K562 (cell line): Measurements from ENCODE around the gene CFAP97D2. TPM values are rescaled to one million over a fixed set of nuclear protein-coding genes. Genes with fewer than 3 reads are reported as not detected.
A peak's percentile ranks its signal among the peaks of the same experiment; 100 is the strongest.

Source experiments
- CCNT2 ChIP-seq: IDR thresholded peaks from 2 replicates; pipeline ENCODE4 v1.6.1; 2011; ENCODE audit warnings: borderline replicate concordance, low read depth, mild to moderate bottlenecking, moderate library complexity, mixed read lengths, low read length; ENCODE audit not compliant: insufficient read length; ENCODE audit errors: extremely low read depth
- FOXP4 ChIP-seq: sonication (generic); formaldehyde crosslinking; IDR thresholded peaks from 2 replicates; pipeline ENCODE4 v1.8.0; 2022; ENCODE audit warnings: mild to moderate bottlenecking, missing genetic modification reagents, borderline replicate concordance
- HDAC8 ChIP-seq: fragments of 450-650 bp; IDR thresholded peaks from 2 replicates; pipeline ENCODE4 v1.6.1; 2016; ENCODE audit warnings: mild to moderate bottlenecking, missing genetic modification characterization, moderate library complexity, missing compliant biosample characterization
- NFIX ChIP-seq: fragments of 250-450 bp; sonication (Bioruptor Pico); IDR thresholded peaks from 2 replicates; pipeline ENCODE4 v1.4.0; 2020; ENCODE audit warnings: low read depth, mild to moderate bottlenecking, moderate library complexity
- PHTF2 ChIP-seq: fragments of 250-450 bp; sonication (Bioruptor Pico); IDR thresholded peaks from 2 replicates; pipeline ENCODE4 v1.5.0; 2021; ENCODE audit warnings: mild to moderate bottlenecking
- SUPT5H ChIP-seq: fragments of 450-650 bp; IDR thresholded peaks from 2 replicates; pipeline ENCODE4 v1.6.1; 2016
- ZBTB49 ChIP-seq: sonication (generic); formaldehyde crosslinking; IDR thresholded peaks from 2 replicates; pipeline ENCODE4 v1.8.0; 2022; ENCODE audit warnings: missing genetic modification reagents, mild to moderate bottlenecking, borderline replicate concordance
- ZNF175 ChIP-seq: fragments of 200-800 bp; sonication (Bioruptor generic); IDR thresholded peaks from 2 replicates; pipeline ENCODE4 v1.6.1; 2016; ENCODE audit warnings: low read depth, mild to moderate bottlenecking, missing genetic modification characterization, missing compliant biosample characterization
- polyA plus RNA-seq, 8 experiments: library from polyadenylated mRNA; depleted of rRNA in 4 of 8; stranded (reverse) in 5 of 8; unstranded in 3 of 8; fragments of >200 nt; fragmentation: Nextera tagmentation in 2 of 8; fragmentation: Illumina TruSeq in 1 of 8; extraction: Ambion mirVana in 2 of 8; extraction: Trizol in 1 of 8; gene quantifications; 2 replicates each; pipeline versions ENCODE4 v1.2.1 to v1.2.3, GENCODE V29; 2011 to 2014; ENCODE audit warnings: inconsistent platforms in 1 of 8, missing spikeins in 1 of 8
- total RNA-seq, 7 experiments: library from RNA; depleted of rRNA in 6 of 7; stranded (reverse); fragments of >200 nt in 6 of 7; fragmentation: Illumina TruSeq in 2 of 7; extraction: Trizol in 2 of 7; gene quantifications; 2 replicates each; pipeline versions ENCODE4 v1.2.1 to v1.2.3, GENCODE V29; 2011 to 2021; ENCODE audit warnings: low replicate concordance in 1 of 7

Gene CFAP97D2
- total and polyA plus RNA-seq, 9 of the 15 experiments (the other 6 are each of a cell fraction or from before 2014, with no cell fraction given): not detected

GRCh38 chr13:114234645-114235421, 55.8 kb downstream of the CFAP97D2 start, which contains the start of gene CDC16 (continued):
- TF ChIP-seq HDAC8 (tag): 0 out of 2 replicates have a peak, but pooled peaks have one; percentile 40
- peak; percentile 46; the same call in 1 of the 2 replicates for TF ChIP-seq SUPT5H
- no peak for TF ChIP-seq ZNF175 (CRISPR knock-in tag)
- peak; percentile 82; the same call in 1 of the 2 replicates for TF ChIP-seq FOXP4 (CRISPR knock-in tag)
- TF ChIP-seq NFIX: no peak
- peak; percentile 89 for TF ChIP-seq ZBTB49 (CRISPR knock-in tag)
- no peak for TF ChIP-seq PHTF2 (CRISPR knock-in tag)
- TF ChIP-seq CCNT2: peak; percentile 37
- TF ChIP-seq, all 486 proteins: peak for 118
